ENCODE data around the gene DCDC2. TPM values are rescaled to one million over a fixed set of nuclear protein-coding genes. Genes with fewer than 3 reads are reported as not detected.
A peak's percentile ranks its signal among the peaks of the same experiment; 100 is the strongest.
"Not testable (repeated sequence)": the region's sequence is repeated elsewhere in the genome, so short reads cannot be mapped to it uniquely, and the experiment has no call there.

Gene DCDC2
- total and polyA plus RNA-seq, 8 donors: 13.1 to 40.4 (median 21.1) TPM

DNA sequence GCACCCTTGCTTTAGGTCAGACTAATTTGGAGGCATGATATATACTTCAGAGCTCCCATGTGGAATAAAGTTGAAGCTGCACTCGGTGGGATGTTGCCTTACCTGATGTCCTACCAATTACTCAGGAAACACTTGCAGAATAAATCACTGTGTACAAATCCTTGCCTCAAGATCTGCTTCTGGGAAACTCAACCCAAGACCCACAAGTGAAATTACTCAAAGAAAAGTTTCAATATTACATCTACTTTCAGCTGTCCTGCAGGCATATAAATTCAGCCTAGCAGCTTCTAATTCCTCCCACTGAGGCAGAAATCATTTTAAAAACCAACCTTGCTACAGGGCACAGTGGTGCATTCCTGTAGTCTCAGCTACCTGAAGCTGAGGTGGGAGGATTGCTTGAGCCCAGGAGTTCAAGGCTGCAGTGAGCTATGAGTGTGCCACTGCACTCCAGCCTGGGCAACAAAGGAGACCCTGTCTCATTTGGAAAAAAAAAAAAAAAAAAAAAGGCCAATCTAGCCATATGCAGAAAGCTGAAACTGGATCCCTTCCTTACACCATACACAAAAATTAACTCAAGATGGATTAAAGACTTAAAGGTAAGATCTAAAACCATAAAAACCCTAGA lies 20.7 kb upstream of the DCDC2 start:
- H3K9me3 ChIP-seq: no peaks in the 10 kb centered on the region
- no peak overlapping the region for H3K4me3 ChIP-seq
- DNase-seq: no peak
- ATAC-seq: no peak
- H3K27me3 ChIP-seq: no peaks in the 10 kb centered on the region
- TF ChIP-seq, protein P1, sequence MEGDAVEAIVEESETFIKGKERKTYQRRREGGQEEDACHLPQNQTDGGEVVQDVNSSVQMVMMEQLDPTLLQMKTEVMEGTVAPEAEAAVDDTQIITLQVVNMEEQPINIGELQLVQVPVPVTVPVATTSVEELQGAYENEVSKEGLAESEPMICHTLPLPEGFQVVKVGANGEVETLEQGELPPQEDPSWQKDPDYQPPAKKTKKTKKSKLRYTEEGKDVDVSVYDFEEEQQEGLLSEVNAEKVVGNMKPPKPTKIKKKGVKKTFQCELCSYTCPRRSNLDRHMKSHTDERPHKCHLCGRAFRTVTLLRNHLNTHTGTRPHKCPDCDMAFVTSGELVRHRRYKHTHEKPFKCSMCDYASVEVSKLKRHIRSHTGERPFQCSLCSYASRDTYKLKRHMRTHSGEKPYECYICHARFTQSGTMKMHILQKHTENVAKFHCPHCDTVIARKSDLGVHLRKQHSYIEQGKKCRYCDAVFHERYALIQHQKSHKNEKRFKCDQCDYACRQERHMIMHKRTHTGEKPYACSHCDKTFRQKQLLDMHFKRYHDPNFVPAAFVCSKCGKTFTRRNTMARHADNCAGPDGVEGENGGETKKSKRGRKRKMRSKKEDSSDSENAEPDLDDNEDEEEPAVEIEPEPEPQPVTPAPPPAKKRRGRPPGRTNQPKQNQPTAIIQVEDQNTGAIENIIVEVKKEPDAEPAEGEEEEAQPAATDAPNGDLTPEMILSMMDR (IDR thresholded peaks at IDR 0.05): no peak
- no peaks in the 10 kb centered on the region for H3K36me3 ChIP-seq
- FAIRE-seq: no peak
- 58 to 67% methylated on average over 1 of the region's 1 CpG for WGBS, 2 donors
- intact Hi-C loops (cut with DNase I): no loop called here
- H3K27ac ChIP-seq: no peak overlapping the region
- no peaks in the 10 kb centered on the region for H3K4me1 ChIP-seq

DNA sequence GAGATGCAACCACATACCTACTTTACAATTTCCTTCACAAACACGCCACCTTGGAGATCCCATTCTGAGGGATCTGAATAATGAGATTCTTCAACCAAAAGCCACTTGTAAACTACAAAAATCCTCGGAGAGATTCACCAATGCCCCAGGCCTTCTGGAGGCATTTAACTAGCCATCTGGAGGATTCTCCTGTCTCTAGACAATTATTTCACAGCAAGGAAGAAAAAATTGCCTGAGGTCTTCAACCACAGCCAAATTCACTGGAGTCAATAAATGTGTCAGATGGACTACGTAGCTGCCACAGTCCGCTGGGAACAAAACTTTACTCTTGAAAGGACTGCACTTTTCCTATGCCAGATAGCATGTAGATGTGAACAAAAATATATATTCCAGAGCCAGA lies 19.0 kb upstream of the DCDC2 start:
- Histone ChIP-seq H3K27ac (no peak overlapping the region), H3K9me3 (no peaks in the 10 kb centered on the region), H3K4me3 (no peak overlapping the region), H3K4me1 (no peaks in the 10 kb centered on the region), H3K27me3 (no peaks in the 10 kb centered on the region), H3K36me3 (no peaks in the 10 kb centered on the region)
- FAIRE-seq (no peak), DNase-seq (no peak), ATAC-seq (no peak)
- intact Hi-C loops (cut with DNase I): no loop called here
- TF ChIP-seq, protein P1 (IDR thresholded peaks at IDR 0.05): no peak
- WGBS, 2 donors: 41 to 62% methylated on average over 4 of the region's 4 CpGs

DNA sequence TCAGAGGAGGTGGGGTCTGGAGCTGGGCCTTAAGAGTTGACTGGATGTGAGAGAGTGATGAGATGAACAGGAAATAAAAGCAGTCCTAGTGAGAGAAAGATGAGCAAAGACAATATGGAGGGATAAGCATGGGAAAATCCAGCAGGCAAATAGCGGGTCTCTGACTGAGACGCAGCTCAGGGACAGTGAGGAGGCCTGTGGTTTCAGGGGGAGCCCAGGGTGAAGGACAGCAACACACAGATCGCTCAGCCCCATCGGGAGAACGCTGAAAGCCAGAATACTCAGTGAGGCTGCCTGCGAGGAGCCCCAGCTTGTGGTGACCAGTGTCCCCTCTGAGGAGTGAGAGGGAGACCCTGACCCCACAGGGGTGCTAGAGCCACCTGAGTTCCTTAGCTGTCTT lies 16.8 kb upstream of the DCDC2 start:
- intact Hi-C loops (cut with DNase I): no loop called here
- TF ChIP-seq, protein P1 (IDR thresholded peaks at IDR 0.05): no peak
- Histone ChIP-seq H3K9me3 (no peaks in the 10 kb centered on the region), H3K36me3 (no peaks in the 10 kb centered on the region), H3K27ac (no peak overlapping the region), H3K27me3 (no peaks in the 10 kb centered on the region), H3K4me3 (no peak overlapping the region), H3K4me1 (no peaks in the 10 kb centered on the region)
- ATAC-seq (no peak), FAIRE-seq (no peak), DNase-seq (no peak)
- WGBS, 2 donors: 91 to 92% methylated on average over 6 of the region's 6 CpGs

DNA sequence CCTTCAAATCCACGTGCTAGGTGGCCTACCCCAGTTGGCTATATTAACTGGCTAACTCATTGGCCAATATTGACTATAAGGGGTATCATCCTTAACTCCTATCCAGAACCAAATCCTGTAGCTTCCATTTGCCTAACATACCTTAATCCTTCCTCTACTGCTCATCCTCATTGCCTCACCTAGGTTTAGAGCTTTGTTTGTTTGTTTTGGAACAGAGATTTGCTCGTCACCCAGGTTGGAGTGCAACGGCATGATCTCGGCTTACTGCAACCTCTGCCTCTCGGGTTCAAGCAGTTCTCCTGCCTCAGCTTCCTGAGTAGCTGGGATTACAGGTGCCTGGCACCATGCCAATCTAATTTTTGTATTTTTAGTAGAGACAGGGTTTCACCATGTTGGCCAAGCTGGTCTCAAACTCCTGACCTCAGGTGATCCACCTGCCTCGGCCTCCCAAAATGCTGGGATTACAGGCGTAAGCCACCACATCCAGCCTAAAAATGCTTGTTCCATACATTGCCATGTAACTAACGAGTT lies 7.3 kb upstream of the DCDC2 start:
- H3K4me1 ChIP-seq; FAIRE-seq; DNase-seq; H3K27me3 ChIP-seq; H3K4me3 ChIP-seq; ATAC-seq; H3K36me3 ChIP-seq; H3K9me3 ChIP-seq; H3K27ac ChIP-seq; intact Hi-C loops (cut with DNase I): not testable (repeated sequence)
- 74 to 75% methylated on average over 8 of the region's 8 CpGs for WGBS, 2 donors

DNA sequence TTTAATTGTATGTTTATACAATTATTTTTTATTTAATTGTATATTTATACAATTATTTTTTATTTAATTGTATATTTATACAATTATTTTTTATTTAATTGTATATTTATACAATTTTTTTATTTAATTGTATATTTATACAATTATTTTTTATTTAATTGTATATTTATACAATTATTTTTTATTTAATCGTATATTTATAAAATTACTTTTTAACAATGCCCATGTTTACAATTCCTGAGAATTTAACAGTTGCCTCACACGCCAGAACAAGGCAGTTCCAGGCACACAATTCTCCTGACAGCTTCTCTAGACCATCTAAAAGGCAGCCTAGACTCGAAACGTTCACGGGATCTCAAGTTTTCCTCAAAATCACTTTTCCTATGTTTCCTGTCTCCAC lies 4.5 kb upstream of the DCDC2 start:
- H3K4me3 ChIP-seq; H3K27me3 ChIP-seq; ATAC-seq; DNase-seq; H3K9me3 ChIP-seq; H3K27ac ChIP-seq; intact Hi-C loops (cut with DNase I); H3K36me3 ChIP-seq; H3K4me1 ChIP-seq: not testable (repeated sequence)
- WGBS, 2 donors: 55 to 63% methylated on average over 5 of the region's 5 CpGs
- FAIRE-seq: peak; percentile 99

All from pancreas (tissue), 10 donors.